NK-92 (cell line): Measurements from ENCODE around the gene RAB44.
"Not testable (repeated sequence)": the region's sequence is repeated elsewhere in the genome, so short reads cannot be mapped to it uniquely, and the experiment has no call there.

Experiments used
- DNase-seq: peaks from one replicate; lab custom pipeline; 2025; ENCODE audit not compliant: unreplicated experiment; lab: John Stamatoyannopoulos, UW

The RAB44 gene

GRCh38 chr6:36712816-36713215 is 15.2 kb downstream of the RAB44 start:
- DNase-seq, result no peak

GRCh38 chr6:36713846-36714245 is 16.2 kb downstream of the RAB44 start:
- DNase-seq, result no peak

- DNase-seq, result no peak
Observed at GRCh38 chr6:36714511-36714910, 16.9 kb downstream of the RAB44 start.

DNA sequence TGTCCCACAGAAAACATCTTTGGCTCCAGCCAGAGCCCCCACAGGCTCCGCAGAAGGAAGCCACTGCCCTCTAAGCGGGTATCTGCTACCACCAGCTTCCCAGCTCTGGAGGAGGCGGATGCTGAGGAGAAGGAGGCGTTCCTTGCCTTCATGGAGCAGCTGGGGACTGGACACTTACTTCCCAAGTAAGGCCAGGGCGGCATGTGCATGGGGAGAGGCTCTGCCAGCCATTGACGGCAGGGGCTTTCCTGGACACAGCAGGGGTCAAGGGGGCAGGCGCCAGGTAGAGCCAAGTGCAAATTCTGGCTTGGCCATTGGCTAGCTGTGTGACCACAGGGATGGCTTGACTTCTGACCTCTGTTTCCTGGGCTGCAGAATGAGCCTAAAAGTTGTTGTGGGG is 17.8 kb downstream of the RAB44 start:
- no peak for DNase-seq

- no peak for DNase-seq
Observed at GRCh38 chr6:36716476-36717093, 19.0 kb downstream of the RAB44 start.

GRCh38 chr6:36717231-36717825 is 19.7 kb downstream of the RAB44 start:
- no peak for DNase-seq

DNA sequence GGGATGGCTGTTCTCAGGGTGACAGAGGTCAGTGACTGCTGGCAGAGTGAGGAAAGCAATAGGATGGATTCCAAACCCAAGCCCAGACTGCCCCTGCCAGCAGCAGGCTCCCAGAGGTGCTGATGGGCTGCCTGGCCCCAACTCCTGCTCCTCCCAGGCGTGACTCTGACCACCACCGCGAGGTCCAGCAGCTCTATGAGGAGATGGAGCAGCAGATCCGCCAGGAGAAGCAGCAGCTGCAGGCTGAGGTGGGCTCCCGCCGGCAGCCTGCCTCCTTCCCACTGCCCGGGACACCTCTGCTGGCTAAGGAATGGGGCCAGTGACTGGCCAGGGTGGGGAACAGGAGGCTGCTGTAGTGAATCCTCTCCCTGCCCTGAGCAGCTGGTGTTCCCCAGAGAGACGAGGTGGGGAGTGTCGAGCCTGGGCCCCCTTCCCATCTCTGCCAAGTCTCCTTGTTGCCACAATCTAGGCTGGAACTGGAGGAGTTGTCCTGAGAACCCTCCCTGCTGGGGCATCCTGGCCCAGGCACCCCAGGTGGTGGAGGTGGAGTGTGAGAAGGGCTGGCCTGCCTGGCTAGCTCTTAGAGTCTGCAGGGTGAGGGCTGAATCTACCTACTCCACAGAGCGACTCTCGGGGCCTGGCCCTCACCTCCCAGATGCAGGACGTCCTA is 20.4 kb downstream of the RAB44 start:
- no peak for DNase-seq

GRCh38 chr6:36718560-36718959 is 20.9 kb downstream of the RAB44 start:
- no peak for DNase-seq

DNA sequence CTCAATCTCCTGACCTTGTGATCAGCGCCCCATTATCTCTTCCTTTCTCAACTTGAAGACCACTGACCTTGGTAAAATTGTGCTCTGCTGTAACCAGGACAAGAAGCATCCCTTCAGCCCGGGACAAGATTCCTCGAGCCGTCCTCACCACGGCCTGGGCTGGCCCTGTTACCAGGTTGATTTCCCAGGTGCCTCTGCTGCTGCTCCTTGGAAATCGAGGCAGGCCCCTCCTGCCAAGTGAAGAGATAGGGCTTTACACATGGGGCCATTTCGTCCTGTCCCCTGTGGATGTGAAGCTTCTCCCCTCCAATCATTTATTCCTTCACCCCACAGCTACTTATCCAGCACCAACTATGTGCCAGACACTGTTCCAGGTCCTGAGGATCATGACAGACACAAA is 21.5 kb downstream of the RAB44 start:
- DNase-seq, result no peak

DNA sequence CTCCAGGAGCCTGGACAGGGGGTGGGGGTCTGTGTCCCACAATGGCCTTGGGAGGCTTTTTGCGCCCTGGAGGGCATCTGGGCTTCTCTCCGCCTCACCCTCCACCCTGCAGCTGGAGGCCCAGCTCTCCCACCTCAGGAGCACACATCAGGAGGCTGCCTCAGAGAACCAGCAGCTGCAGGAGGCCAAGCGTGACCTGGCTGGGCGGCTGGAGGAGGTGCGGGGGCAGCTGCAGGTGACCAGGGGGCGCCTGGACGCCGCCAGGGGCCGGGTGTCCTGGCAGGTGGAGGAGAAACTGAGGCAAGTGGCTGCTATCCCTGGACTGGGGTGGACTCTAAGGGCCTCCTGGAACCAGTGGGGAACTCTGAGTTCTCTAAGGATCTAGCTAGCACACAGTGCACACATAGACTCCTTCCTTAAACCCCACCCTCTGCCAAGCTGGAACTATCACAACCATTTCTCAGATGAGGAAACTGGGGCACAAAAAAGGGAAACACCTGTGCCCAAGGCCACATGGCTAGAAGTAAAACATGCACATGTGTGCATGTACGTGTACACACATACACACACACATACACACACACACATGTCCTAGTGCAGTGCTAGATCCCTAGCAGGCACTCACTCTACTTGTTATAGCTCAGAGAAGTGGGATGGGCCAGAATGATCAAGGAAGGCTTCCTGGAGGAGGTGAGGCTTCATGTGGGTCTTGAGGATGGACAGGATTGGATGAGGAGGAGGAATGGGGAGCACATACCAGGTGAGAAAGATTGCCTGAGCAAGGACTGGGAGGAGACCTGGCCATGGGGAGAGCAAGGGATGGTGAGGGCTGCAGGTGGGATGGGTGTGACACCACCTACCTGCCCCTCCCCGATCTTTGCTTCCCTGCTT is 22.9 kb downstream of the RAB44 start:
- DNase-seq, result no peak

- no peak for DNase-seq
Observed at GRCh38 chr6:36721369-36722140, 23.9 kb downstream of the RAB44 start.

- no peak for DNase-seq
Observed at GRCh38 chr6:36722365-36722764, 24.7 kb downstream of the RAB44 start.

DNA sequence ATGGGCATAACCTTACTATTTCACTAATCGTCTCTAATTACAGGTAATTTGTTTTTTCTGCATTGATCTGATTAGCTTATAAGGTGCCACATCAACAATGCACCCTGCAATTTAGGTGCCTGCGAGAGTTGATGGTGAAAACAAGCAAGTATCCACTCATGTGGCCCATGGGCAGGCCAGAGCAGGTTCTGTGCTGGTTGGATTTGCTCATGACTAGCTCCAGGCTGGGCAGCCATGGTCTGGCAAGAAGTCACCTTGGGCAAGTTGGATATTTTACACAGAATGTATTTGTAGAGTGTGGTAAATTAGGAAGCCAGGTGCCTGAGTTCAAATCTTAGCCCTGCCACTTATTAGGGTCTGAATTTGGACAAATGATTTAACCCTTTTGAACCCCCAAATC is 25.3 kb downstream of the RAB44 start:
- DNase-seq, result no peak

DNA sequence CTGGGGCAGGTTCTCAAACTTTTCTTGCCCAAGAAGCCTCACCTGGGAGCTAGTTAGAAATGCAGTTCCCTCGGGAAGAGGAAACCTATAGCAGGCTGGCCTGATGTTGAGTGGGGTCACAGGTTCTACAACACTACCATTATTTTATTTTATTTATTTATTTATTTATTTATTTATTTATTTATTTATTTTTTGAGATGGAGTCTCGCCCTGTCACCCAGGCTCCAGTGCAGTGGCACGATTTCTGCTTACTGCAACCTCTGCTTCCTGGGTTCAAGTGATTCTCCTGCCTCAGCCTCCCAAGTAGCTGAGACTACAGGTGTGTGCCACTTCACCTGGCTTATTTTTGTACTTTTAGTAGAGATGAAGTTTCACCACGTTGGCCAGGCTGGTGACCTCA is 26.4 kb downstream of the RAB44 start:
- DNase-seq, result not testable (repeated sequence)

GRCh38 chr6:36724514-36725390 is 27.1 kb downstream of the RAB44 start:
- no peak for DNase-seq

DNA sequence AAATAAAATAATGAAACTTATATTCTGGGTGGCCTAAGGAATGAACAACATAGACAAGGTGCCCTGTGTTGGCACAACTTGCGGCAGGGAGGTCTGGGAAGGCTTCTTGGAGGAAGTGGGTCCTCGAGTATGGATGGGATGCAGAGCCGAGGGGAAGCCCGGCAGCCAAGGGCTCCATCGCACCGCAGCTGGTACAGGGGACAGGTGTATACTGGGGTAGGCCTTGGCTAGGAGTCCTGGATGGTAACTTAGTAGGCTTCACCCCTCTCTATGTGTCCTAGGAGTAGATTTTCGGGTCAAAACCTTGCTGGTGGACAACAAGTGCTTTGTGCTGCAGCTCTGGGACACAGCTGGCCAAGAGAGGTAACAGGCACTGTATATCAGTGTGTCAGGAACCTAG is 28.0 kb downstream of the RAB44 start:
- DNase-seq, result no peak

- no peak for DNase-seq
Observed at GRCh38 chr6:36727505-36728021, 29.9 kb downstream of the RAB44 start.

DNA sequence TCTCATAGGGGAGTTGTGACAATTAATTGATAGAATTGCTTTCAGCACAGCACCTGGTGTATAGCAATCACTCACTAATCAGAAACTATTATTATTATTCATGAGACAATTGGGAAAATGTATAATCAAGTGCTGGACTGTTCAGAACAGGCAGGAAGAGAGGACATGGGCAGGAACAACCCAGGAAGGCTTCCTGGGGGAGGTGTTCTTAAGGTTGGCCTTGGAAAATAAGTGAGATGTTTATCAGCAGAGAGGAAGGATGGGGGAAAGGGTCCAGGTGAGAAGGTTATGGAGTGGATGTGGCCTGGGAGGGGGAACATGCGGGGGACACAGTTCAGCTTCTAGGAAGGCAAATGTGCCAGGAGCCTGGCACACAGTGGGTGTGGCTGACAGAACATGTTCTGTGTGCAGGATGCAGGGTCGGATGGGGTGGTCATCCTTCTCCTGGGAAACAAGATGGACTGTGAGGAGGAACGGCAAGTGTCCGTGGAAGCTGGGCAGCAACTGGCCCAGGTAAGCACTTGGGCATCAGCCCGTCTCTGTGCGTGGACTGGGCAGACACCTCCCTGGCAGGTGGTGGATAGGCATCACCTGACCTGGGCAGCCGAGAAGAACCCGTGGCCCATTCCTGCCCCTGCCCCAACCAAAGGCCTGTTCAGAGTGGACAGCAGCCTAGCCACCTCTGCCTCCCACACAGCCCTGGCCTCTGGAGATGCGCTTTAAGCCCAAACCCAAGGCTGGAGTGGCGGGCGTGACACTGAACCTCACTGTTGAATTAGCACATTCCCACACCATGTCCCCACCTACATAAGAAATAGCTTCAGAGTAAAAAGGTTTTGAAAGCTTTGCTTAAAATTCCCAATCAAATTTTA is 30.9 kb downstream of the RAB44 start:
- DNase-seq, result no peak

DNA sequence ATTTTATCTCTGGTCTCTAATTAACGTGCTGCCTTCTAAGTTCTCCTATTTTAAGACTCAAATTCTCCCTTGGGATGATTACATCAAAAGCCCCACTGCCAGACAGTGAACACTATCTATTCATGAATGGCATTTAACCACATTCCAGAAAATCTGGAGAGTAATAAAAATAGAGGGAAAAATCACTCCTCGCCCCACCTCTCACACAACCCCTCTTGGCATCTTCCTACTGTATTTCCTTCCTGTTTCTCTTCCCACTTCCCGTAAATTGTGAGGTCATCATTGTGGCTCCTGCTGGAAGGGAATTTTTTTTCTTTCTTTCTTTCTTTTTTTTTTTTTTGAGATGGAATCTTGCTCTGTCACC is 31.5 kb downstream of the RAB44 start:
- DNase-seq, result no peak
